Right cardiac atrium (tissue), 5 donors: ENCODE measurements around the gene RSAD2. TPM values are rescaled to one million over a fixed set of nuclear protein-coding genes. Genes with fewer than 3 reads are reported as not detected.
A peak's percentile ranks its signal among the peaks of the same experiment; 100 is the strongest.

ENCODE experiments used
- ATAC-seq, 2 donors: fragments of 200-7000 bp; cut with Tn5 transposase; one replicate each; pipeline versions ENCODE4 v1.8.0 to v1.9.1; 2020; ENCODE audit warnings: moderate library complexity in 2 of 2, mild to moderate bottlenecking in 1 of 2
- DNase-seq, 3 donors: peaks; one replicate each; pipeline ENCODE4 v3.0.0-alpha.2; 2020
- H3K27ac ChIP-seq: one replicate; pipeline ENCODE4 v1.5.1; 2013; ENCODE audit warnings: mild to moderate bottlenecking, low read length, control low read depth, moderate library complexity
- H3K27me3 ChIP-seq: one replicate; pipeline ENCODE4 v1.6.1; 2013; ENCODE audit not compliant: control insufficient read depth, insufficient read depth
- H3K4me1 ChIP-seq: one replicate; pipeline ENCODE4 v1.6.1; 2013; ENCODE audit warnings: low read length; ENCODE audit not compliant: control insufficient read depth, insufficient read depth
- H3K4me3 ChIP-seq: one replicate; pipeline ENCODE4 v1.5.1; 2013; ENCODE audit warnings: low read length, control low read depth
- H3K9me3 ChIP-seq: one replicate; pipeline ENCODE4 v1.6.1; 2013; ENCODE audit warnings: low read length; ENCODE audit not compliant: control insufficient read depth
- WGBS: extraction: QIAGEN DNeasy Blood & Tissue Kit; methylation state at CpG from one replicate; pipeline ENCODE4 v1.1.7; 2013; 5-methylcytosine and 5-hydroxymethylcytosine counted together
- intact Hi-C, 4 donors: fragments of 100-400 bp; cut with DNase I; formaldehyde crosslinking; loops; one replicate each; pipeline versions ENCODE4 v1.11.0 to v1.14.0; 2022 to 2023
- long read RNA-seq, 4 donors: library from polyadenylated mRNA; unstranded; transcript quantifications; one replicate each; pipeline ENCODE4 v2.0.0, GENCODE V29; 2020 to 2021
- polyA plus RNA-seq: library from polyadenylated mRNA; stranded (reverse); fragments of 200-250 nt; gene quantifications from one replicate; pipeline ENCODE4 v1.2.3, GENCODE V29; 2013
- total RNA-seq, 4 donors: library from RNA; stranded (reverse); fragmentation: NEBNext Ultra II Directional; extraction: Animal tissue kit (Norgen Biotek cat#: 25700); gene quantifications; one replicate each; pipeline ENCODE4 v1.2.1, GENCODE V29; 2021
- donor health status: healthy with polysubstance abuse.
- donor health status: DM: no; HTN: yes; CAD: no.
- donor health status: DM: no; HTN: no; CAD: no.
- donor health status: DM: no; HTN: yes; CAD: no; lungs with severe emphysema.
- donor health status: DM: yes; HTN: yes; CAD: no.

The RSAD2 gene
- total RNA-seq (1 to 10 TPM; 1.6 to 6.4 (median 5.0) TPM), polyA plus RNA-seq (3.0 TPM)
- long read RNA-seq, donor 1, transcript RSAD2-201 (6 exons, 3,519 nt): major isoform, 8 of 12 reads
- long read RNA-seq, donor 1, partial matches to known transcripts: 0 of 12 reads
- long read RNA-seq, donor 1, other reads (novel, unspliced or antisense): 4 of 12 reads
- long read RNA-seq, donor 2, partial matches to known transcripts: 0 of 1 reads
- long read RNA-seq, donor 2, other reads (novel, unspliced or antisense): 0 of 1 reads
- long read RNA-seq, donor 3, transcript RSAD2-201 (6 exons, 3,519 nt): major isoform, 14 of 22 reads
- long read RNA-seq, donor 3, partial matches to known transcripts: 0 of 22 reads
- long read RNA-seq, donor 3, other reads (novel, unspliced or antisense): 8 of 22 reads
- long read RNA-seq, donor 4, partial matches to known transcripts: 0 of 3 reads
- long read RNA-seq, donor 4, other reads (novel, unspliced or antisense): 1 of 3 reads

DNA sequence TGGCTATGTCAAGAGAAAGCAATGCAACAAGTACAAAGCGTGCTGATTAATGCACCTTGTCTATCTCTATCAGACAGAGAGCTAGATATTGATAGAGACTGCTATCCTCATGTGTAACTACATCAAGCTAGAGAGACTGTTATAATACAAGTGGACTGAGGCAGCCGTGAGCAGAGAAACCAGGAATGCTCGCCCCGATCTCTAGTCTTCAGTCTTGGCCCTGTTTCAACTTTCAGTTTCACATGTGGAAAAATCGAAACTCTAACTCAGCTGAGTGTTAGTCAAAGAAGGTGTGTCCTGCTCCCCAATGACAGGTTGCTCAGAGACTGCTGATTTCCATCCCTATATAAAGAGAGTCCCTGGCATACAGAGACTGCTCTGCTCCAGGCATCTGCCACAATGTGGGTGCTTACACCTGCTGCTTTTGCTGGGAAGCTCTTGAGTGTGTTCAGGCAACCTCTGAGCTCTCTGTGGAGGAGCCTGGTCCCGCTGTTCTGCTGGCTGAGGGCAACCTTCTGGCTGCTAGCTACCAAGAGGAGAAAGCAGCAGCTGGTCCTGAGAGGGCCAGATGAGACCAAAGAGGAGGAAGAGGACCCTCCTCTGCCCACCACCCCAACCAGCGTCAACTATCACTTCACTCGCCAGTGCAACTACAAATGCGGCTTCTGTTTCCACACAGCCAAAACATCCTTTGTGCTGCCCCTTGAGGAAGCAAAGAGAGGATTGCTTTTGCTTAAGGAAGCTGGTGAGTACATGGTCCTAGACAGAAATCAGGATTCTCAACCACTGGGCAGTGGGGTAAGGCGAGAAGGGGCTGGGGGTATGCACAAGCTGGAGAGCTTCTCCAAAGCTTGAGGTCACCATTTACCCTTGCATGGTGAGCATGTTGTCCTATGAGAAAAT is at the start of gene RSAD2:
Gene RSAD2 (plus strand): TSS at position 376 of the 903 bp plus-strand sequence. CDS start 24 bp downstream, at position 400.
- peak within 1 kb of the TSS; percentile 71 for H3K27ac ChIP-seq
- no peaks in the 10 kb centered on the region for H3K4me1 ChIP-seq
- H3K27me3 ChIP-seq: no peaks in the 10 kb centered on the region
- H3K9me3 ChIP-seq: no peaks in the 10 kb centered on the region
- peak within 1 kb of the TSS; percentile 66 for H3K4me3 ChIP-seq
- ATAC-seq: peak; percentile 80 to 90
- intact Hi-C loops: no loop called here
- 30% methylated on average over 10 of the region's 10 CpGs for WGBS
- no peak for DNase-seq

DNA sequence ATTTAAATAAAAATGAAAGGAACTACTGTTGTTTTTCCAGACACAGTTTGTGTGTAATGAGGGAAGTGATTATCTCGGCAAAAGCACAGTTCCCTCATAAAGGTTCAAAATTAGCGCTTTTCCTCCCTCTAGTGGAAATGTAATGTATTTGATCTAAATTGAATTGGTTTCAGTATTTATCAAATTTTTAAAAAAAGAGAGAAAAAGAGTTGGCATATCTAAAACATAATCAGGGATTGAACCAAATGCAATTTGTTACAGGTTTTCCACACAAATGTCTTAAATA is 49.3 kb upstream of the RSAD2 start:
- Histone ChIP-seq H3K27ac (no peak overlapping the region), H3K9me3 (no peaks in the 10 kb centered on the region), H3K4me3 (no peak overlapping the region), H3K4me1 (no peaks in the 10 kb centered on the region), H3K27me3 (no peaks in the 10 kb centered on the region)
- intact Hi-C loops: no loop called here
- WGBS: 12% methylated on average over 2 of the region's 2 CpGs
- no peak for DNase-seq
- ATAC-seq: peak; percentile 45 to 57

- Histone ChIP-seq H3K27me3 (no peaks in the 10 kb centered on the region), H3K9me3 (no peaks in the 10 kb centered on the region), H3K27ac (no peak overlapping the region), H3K4me3 (no peak overlapping the region), H3K4me1 (no peaks in the 10 kb centered on the region)
- intact Hi-C loops: no loop called here
- no peak for ATAC-seq
- 61% methylated on average over 1 of the region's 1 CpG for WGBS
- no peak for DNase-seq
These were observed 46.3 kb upstream of the RSAD2 start for GRCh38 chr2:6831229-6831628.

DNA sequence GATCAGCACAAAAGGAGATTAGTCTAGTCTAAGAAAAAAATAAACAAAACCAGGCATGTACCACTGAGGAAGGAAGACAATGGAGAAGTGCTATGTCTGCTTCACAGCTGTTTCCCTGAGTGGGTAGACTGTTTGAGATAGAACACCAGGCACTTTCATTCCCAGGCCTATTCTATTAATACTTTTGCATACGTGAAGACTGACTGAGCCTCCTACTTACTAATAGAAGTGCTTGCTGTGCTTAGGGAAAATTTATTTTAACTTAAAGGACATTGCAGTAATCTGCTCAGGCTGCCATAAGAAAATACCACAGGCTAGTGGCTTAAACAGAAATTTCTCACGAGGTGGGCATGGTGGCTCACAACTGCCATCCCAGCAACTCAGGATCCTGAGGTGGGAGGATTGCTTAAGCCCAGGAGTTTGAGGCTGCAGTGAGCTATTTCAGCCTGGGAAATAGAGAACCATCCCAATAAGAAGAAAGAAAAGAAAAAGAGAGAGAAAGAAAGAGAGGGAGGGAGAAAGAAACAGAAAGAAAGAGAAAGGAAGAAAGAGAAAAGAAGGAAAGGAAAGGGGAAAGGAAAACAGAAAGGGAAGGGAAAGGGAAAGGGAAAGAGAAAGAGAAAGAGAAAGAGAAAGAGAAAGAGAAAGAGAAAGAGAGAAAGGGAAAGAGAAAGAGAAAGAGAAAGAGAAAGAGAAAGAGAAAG is 44.8 kb upstream of the RSAD2 start:
- H3K4me1 ChIP-seq: no peaks in the 10 kb centered on the region
- WGBS: 53% methylated on average over 2 of the region's 2 CpGs
- H3K4me3 ChIP-seq: no peak overlapping the region
- H3K9me3 ChIP-seq: no peaks in the 10 kb centered on the region
- no peak for DNase-seq
- no peak overlapping the region for H3K27ac ChIP-seq
- no peak for ATAC-seq
- no peaks in the 10 kb centered on the region for H3K27me3 ChIP-seq
- intact Hi-C loops: no loop called here

- Histone ChIP-seq H3K4me1 (no peaks in the 10 kb centered on the region), H3K4me3 (no peak overlapping the region), H3K27me3 (no peaks in the 10 kb centered on the region), H3K27ac (no peak overlapping the region), H3K9me3 (no peaks in the 10 kb centered on the region)
- intact Hi-C loops: no loop called here
- ATAC-seq (no peak), DNase-seq (no peak)
- WGBS: 96% methylated on average over 2 of the region's 2 CpGs
These were observed 44.3 kb upstream of the RSAD2 start for GRCh38 chr2:6833300-6833604.

DNA sequence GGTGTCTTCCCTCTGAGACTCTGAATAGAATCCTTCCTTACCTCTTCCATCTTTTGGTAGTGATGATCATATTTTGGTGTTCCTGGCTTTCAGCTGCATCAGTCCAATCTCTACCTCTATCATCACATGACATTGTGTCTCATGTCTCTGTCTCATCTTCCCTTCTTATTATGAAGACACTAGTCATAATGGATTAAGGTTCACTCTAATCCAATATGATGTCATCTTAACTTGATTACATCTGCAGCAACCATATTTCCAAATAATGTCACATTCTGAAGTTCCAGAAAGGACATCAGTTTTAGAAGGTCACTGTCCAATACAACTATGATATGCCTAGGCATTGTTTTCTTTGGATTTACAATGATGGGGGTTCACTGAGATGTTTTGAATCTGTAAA is 43.4 kb upstream of the RSAD2 start:
- ATAC-seq (no peak), DNase-seq (no peak)
- no peaks in the 10 kb centered on the region for H3K27me3 ChIP-seq
- H3K4me1 ChIP-seq: no peaks in the 10 kb centered on the region
- no peaks in the 10 kb centered on the region for H3K9me3 ChIP-seq
- no peak overlapping the region for H3K27ac ChIP-seq
- no peak overlapping the region for H3K4me3 ChIP-seq
- intact Hi-C loops: no loop called here

DNA sequence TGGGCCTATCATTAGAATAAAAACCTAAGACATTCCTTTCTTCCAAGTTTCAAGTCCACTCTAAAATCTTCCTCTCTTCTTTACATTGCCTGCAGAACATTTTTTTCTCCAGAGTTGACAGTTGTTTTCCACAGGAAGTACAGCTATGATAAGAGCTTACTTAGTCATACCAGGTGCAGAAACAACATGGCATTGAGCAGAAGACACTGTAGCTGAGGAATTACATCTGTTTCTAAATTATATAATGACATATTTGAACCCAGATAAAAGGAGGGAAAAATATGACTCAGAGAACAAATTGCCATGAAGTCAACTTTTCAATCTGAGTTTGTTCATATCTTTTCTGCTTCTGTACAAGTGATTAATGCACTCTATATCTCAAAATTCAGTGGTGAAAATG is 42.1 kb upstream of the RSAD2 start:
- H3K9me3 ChIP-seq: no peaks in the 10 kb centered on the region
- no peak overlapping the region for H3K4me3 ChIP-seq
- DNase-seq (no peak), ATAC-seq (no peak)
- H3K27me3 ChIP-seq: no peaks in the 10 kb centered on the region
- no peaks in the 10 kb centered on the region for H3K4me1 ChIP-seq
- intact Hi-C loops: no loop called here
- no peak overlapping the region for H3K27ac ChIP-seq

DNA sequence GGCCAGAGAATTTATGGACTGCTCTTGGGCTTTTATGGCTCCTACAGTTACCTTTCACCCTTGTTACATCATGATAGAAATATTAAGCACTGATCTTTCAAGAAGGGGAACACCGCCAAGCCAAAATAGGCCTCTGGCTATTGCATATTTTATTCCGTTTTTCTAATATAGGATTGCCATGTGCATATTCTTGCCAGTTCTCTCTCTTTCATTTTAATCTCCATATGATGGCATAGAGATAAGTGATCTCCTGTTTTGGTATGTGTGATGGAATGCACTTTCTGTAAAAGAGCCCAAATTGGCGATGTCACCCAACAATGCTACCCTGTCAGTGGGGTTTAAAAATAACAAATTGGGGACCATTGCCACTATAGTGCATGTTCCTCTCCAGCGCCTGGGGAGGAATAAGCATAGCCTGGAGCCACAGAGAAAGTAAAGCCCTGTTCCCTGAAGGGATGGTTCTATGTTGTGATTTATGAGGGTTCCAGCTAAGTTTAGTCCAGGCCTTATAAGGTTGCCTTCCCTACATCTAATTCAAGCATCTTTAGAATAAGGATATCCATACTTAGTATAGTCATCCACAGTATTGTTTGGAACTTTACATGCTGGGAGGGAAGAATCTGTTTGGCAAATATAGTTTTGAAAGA is 38.8 kb upstream of the RSAD2 start:
- H3K27ac ChIP-seq: no peak overlapping the region
- peaks cover 4% of the 10 kb centered on the region for H3K9me3 ChIP-seq
- ATAC-seq (no peak), DNase-seq (no peak)
- intact Hi-C loops: no loop called here
- H3K4me1 ChIP-seq: no peaks in the 10 kb centered on the region
- WGBS: 88% methylated on average over 4 of the region's 4 CpGs
- H3K27me3 ChIP-seq: no peaks in the 10 kb centered on the region
- no peak overlapping the region for H3K4me3 ChIP-seq

DNA sequence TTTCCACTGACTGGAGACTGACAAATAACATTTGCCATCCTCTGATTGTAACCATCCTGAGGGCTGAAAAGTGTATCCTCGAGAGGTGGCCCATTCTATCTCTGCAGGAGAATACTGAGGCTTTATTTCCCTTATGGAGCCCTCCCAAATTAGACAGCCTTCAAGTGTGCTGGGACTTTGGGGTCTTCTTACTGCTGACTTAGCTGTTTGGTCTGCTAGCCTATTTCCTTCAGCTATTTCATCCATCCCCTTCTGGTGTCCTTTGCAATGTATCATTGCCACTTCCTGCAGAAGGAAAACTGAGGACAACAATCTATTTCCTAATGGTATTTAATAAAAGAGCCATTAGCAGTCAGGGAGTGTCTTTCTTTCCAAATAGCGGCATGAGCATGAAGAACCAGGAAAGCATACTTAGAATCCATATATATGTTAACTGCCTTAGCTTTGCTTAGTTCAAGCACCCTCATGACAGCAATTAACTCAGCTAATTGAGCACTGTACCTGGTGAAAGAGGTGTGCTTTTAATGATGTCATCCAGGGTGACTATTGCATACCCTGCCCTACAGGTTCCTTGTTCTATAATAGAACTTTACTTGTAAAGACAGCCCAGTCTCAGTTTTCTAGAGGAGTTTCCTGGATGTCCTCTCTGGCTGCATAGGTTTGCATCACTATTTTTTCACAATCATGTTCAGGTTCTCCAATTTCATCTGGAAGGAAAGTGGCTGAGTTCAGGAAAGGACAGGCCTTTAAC is 35.9 kb upstream of the RSAD2 start:
- H3K9me3 ChIP-seq: peaks cover 14% of the 10 kb centered on the region
- H3K4me1 ChIP-seq: no peaks in the 10 kb centered on the region
- no peak overlapping the region for H3K4me3 ChIP-seq
- no peak overlapping the region for H3K27ac ChIP-seq
- ATAC-seq (no peak), DNase-seq (no peak)
- no peaks in the 10 kb centered on the region for H3K27me3 ChIP-seq
- WGBS: 86% methylated on average over 2 of the region's 2 CpGs
- intact Hi-C loops: no loop called here

DNA sequence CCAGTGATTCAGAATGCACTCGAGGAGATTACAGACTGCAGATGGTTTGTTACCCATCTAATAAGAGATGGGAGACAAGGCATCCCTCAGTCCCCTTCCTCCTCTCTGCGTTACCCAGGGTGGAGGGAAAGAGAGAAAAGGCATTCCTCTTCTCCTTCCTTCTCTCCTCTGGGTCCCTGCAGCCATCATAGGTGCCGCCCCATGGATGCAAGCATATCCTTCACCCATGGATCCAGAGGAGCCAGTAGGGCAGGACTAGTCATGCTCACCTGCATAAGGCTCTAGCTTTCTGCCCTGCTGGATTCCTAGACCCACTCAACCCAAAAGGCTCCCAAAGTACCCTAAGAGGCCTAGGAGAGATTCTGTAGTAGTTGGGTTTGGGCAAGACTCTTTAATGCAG is 32.3 kb upstream of the RSAD2 start:
- intact Hi-C loops: no loop called here
- DNase-seq (no peak), ATAC-seq (no peak)
- Histone ChIP-seq H3K27ac (no peak overlapping the region), H3K4me3 (no peak overlapping the region), H3K9me3 (peaks cover 16% of the 10 kb centered on the region), H3K4me1 (no peaks in the 10 kb centered on the region), H3K27me3 (no peaks in the 10 kb centered on the region)
- WGBS: 74% methylated on average over 3 of the region's 3 CpGs
